Vagina (tissue), 2 donors: ENCODE measurements around the gene CAVIN4.

Experiments used
- CTCF ChIP-seq, 3 experiments: fragments of 450-650 bp in 2 of 3; fragments of 200-600 bp in 1 of 3; sonication (generic) in 1 of 3; IDR thresholded peaks; one replicate each; pipeline ENCODE4 v1.5.1; 2017 to 2019; ENCODE audit warnings: antibody characterized with exemption in 3 of 3, mild to moderate bottlenecking in 2 of 3, moderate library complexity in 2 of 3
- POLR2A ChIP-seq, 2 donors: fragments of 450-650 bp; IDR thresholded peaks; one replicate each; pipeline ENCODE4 v1.6.1; 2017; ENCODE audit warnings: antibody characterized with exemption in 2 of 2, mild to moderate bottlenecking in 2 of 2, moderate library complexity in 2 of 2

GRCh38 chr9:100598641-100599145, 20.8 kb downstream of the CAVIN4 start:
- no peak for TF ChIP-seq POLR2A (IDR thresholded peaks at IDR 0.05)
- no peak for TF ChIP-seq CTCF (IDR thresholded peaks at IDR 0.05)
